8988T (cell line): Measurements from ENCODE around the gene ATXN7L2.

ENCODE experiments used
- DNase-seq: peaks from one replicate; pipeline ENCODE4 v3.0.0; 2011

The ATXN7L2 gene

DNA sequence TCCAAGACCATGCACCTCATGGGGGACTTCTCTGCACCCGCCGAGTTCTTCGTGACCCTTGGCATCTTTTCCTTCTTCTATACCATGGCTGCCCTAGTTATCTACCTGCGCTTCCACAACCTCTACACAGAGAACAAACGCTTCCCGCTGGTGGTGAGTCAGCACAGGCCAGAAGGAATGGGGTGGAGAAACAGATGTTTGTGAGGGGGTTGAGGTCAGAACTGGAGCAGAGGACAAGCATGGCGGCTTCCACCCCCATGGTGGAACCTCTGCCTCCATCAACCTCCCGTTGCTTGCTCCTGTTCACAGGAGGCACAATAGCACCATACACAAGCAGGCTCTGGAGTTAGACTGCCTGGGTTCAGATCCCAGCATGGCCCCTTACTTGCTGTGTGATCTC is 6.9 kb upstream of the ATXN7L2 start:
- no peak for DNase-seq

GRCh38 chr1:109477821-109478220 is 5.9 kb upstream of the ATXN7L2 start:
- no peak for DNase-seq

- no peak for DNase-seq
These were observed 4.9 kb upstream of the ATXN7L2 start for GRCh38 chr1:109478806-109479205.

- no peak for DNase-seq
These were observed 4.4 kb upstream of the ATXN7L2 start for GRCh38 chr1:109479311-109479710.

DNA sequence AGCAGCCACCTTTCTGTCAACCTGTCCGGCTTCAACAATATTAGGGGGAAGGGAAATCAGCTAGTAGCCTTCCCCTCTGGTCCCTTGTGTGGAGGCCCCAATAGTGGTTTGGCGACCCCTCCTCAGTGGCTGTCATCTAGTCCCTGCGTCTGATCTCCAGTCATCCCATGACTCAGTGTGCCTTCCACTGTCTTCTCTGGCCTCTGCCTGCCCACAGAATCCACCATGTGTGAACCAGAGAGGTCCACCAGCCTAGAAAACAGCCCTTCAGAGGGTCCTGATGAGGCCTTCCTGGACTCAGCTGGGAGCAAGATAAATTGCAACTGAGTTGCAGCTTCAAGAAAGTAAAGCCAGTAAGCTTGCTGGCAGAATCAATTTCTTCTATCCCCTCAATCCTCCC is 3.8 kb upstream of the ATXN7L2 start:
- no peak for DNase-seq

GRCh38 chr1:109481646-109482045 is 2.1 kb upstream of the ATXN7L2 start:
- no peak for DNase-seq

DNA sequence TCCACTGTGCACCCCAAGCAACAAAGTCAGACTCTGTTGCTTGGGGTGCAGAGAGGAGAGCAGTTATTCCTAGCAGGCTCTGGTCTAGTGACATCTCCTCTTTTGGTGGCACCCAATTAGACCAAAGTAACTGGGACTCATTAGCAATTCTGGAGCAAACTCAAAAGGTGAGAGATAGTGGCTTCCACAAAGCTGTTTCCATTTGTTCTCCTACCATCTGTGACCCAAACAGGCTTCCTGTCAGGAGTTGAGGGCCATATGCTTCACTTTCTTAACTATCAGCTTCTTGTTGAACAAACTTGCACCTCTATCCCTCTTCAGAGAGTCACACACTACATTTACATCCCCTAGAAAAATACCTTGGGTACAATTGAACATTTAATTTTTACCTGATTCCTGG is 1.5 kb upstream of the ATXN7L2 start:
- no peak for DNase-seq

GRCh38 chr1:109482791-109483671 is 674 bp upstream of the ATXN7L2 start:
- DNase-seq, result peak; percentile 54

- DNase-seq, result no peak
These were observed 842 bp downstream of the ATXN7L2 start for GRCh38 chr1:109484519-109484975.

GRCh38 chr1:109485001-109485400 is 1.3 kb downstream of the ATXN7L2 start:
- no peak for DNase-seq

DNA sequence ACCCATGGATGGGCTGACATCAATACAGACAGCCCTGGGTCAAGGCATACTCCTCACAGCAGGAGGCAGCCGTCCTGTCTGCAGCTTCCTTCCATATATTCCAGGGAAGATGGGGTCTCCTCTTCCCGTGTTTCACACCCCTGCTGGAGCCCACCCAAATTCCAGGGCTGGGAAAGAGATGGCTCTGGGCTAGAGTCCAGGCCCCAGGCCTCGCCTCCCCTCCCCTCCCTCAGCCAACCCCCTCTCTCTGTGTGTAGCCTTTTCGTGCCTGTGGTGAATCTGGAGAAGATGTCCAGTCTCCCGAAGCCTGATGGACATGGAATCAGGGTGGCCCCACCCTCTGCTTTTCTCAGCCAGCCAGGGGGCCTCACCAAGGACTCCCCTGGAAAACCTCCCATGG is 3.6 kb downstream of the ATXN7L2 start:
- no peak for DNase-seq

GRCh38 chr1:109488201-109488600 is 4.5 kb downstream of the ATXN7L2 start:
- DNase-seq, result no peak

- no peak for DNase-seq
These were observed 5.0 kb downstream of the ATXN7L2 start for GRCh38 chr1:109488696-109489095.

- no peak for DNase-seq
These were observed 6.6 kb downstream of the ATXN7L2 start for GRCh38 chr1:109490029-109490933.

GRCh38 chr1:109490934-109491302 is 7.2 kb downstream of the ATXN7L2 start:
- DNase-seq, result no peak

DNA sequence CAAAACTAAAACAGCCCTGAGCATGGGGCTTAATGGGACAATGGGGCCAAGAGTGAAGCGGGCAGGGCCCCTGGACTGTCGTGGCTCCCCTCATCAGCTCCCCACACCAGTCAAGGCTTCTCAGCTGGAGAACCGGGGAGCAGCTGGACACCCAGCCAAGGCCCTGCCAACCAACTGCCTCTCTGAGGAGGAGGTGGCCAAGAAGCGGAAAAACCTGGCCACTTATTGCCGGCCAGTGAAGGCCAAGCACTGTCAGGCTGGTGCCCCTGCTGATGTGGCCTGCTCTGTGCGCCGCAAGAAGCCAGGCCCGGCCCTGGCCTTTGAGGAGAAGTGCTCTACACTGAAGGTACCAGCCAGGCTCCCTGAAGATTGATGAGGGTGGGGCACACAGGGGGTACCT is 7.7 kb downstream of the ATXN7L2 start:
- no peak for DNase-seq

DNA sequence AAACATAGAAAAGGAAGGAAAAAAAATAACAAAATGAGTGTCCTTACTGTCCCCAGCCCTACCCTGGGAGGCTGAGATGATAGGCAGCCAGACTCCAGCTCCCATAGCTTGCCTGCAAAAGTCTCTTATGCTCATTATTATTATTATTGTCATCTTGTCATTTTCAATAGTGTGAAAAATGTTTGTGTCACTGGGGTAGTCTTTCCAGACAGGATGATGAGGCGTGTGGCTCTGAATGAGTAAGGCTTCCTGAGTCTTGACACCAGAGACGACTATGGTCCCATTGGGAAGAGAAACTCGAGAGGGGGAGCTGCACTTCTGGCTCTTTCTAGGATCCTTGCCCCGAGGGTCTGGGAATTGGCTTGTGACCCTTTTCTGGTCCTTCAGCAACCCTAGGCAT is 9.1 kb downstream of the ATXN7L2 start:
- no peak for DNase-seq

DNA sequence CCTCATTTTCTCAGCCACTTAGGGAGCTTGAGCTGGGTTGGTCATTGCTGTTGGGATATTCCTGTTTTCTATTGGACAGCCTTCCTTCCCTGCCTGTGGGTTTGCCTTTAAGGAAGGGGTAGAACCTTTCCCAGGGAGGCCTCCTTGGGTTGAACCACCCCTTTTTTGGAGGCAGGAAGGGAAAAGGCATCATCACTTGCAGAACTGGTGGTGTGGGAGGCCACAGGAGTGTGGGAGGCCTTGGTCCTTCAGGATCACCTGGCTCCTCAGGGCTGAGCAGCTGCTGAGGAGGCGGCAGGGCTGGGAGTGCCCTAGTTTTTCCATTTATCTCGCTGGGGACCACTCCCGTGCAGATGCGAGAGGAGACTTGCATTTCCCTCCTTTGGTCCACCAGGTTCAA is 9.5 kb downstream of the ATXN7L2 start:
- no peak for DNase-seq

DNA sequence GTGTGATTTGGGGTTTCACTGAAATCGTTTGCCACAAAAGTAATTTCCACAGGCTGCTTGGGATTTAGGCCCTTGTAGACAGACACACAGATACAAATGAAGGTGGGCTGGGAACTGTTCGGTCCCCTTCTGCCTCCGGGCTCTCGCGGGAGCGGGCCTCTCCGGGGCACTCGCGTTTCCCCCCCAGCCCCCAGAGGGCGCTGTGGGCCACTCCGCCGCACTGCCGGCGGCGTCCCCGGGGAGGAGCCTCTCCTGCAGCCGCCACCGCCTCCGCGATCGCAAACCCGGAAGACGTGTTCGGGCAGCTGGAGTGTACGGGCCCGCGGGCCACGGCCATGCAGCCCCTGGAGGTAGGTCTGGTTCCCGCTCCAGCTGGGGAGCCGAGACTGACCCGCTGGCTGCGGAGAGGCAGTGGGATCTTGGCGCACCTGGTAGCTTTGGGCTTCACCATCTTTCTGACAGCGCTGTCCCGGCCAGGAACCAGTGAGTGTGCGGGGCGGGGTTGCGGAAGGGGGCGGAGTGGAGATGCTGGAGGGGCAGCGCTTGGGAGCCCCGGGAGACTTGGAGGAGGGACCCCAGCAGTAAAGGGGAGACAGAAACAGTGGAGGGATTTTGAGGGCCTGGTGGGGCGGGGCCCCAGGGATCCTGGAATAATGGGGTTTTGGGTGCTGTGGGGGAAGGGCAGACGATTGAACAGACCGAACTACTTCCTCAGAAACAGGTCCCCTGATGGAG is 10.3 kb downstream of the ATXN7L2 start, which contains the start of gene CYB561D1:
TSS of gene CYB561D1 (plus strand) at position 290 of the 735 bp plus-strand sequence. CDS start at position 336, 46 bp downstream.
- DNase-seq, result peak; percentile 72

DNA sequence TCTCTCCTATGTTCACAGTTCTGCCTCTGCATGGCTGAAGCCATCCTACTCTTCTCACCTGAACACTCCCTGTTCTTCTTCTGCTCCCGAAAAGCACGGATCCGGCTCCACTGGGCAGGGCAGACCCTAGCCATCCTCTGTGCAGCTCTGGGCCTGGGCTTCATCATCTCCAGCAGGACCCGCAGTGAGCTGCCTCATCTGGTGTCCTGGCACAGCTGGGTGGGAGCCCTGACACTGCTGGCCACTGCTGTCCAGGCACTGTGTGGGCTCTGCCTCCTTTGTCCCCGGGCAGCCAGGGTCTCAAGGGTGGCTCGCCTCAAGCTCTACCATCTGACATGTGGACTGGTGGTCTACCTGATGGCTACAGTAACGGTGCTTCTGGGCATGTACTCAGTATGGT is 12.0 kb downstream of the ATXN7L2 start:
- DNase-seq, result no peak

DNA sequence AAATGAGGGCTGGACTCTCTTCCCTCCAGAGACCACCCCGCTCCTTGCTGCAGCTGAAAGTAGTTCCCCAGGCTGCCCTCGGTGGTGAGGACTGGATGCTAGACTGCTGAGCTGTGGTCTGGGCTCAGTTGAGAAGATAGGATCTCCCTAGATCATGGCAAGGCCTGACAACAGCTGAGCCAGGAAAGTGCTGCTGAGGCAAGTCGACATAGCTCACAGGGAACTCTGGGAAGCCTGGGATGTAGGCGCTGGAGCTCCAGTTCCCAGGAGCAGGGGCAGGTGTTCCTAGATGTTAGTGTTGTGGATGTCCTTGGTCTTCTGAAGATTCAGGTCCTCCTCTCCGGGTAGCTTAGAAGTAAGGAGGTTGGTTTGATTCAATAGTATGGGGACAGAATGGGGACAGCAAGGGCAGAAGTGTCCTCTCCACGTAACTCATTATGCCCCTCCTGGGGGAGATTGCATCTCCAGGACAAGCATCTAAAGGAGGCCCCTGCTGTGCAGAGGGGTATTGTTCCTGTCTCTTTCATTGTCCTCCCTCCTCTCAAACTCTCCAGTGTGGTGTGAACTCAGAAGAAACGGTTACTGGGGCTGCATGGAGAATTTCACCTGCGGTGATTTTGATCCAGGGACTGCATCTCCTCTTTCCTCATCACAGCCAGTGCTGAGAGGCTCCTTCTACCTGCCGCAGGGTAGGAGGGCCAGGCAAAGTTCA is 13.9 kb downstream of the ATXN7L2 start:
- DNase-seq, result no peak

DNA sequence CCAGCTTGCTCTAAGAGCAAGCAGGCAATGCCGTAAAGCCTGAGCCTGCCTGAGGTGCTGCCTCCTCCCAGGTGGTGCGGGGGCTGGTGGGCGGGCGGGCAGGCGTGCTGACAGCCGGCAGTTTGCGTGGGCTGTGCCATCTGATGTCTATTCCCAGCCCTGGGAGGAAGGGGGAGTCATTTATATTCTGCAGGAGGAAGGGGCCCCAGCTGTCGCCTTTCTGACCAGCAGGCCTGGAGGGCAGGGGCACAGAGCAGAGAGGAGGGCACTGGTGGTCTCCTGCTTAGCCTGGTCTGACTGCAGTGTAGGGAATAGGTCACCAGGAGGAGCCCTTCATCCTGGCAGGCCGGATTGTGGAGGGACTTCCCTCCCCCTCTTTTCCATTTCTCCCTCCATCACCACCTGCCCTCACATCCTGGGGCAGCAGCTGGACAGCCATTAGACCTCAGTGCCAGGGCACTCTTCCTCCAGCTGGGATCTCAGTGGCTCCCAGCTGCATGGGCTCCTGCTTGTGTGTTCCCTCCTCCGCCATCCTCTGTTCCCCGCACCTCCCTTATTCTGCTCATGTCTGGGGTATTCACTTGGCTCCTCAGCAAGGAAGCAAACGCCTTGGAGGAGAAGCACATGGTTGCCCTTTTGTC is 14.6 kb downstream of the ATXN7L2 start:
- no peak for DNase-seq
